SU-DHL-6 (cell line): ENCODE data around the gene ZNF821.

Source experiments
- EZH2phosphoT487 ChIP-seq: fragments of 200-600 bp; sonication (generic), shearing (Covaris generic); conservative IDR thresholded peaks from 2 replicates; pipeline ENCODE4 v1.6.1; 2018; ENCODE audit warnings: mild to moderate bottlenecking, antibody characterized with exemption, low read length, moderate library complexity, mixed read lengths
- TF ChIP-seq, protein P1 (sequence below): fragments of 200-600 bp; sonication (generic); IDR thresholded peaks from one replicate; pipeline ENCODE4 v1.5.1; 2017; ENCODE audit warnings: antibody characterized with exemption, mild to moderate bottlenecking, low read length, moderate library complexity; ENCODE audit not compliant: insufficient read depth, poor library complexity, severe bottlenecking

DNA sequence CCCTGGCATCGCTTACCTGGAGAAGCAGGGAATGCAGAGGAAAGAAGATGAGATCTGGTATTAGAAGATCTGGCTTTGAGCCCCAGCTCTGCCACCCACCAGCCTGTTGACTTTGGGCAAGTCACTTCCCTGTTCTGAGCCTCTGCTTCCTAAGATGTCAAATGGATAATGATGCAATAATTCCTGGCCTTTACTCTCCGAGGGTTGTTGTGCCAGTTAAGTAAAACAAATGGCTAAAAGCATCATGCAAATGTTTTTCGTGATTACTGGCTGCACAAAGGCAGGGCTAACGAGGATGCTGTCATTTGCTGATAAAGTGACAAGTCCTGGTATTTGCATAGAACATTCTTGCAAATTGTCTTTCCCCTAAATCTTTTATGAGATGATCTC is 1.3 kb upstream of the ZNF821 start:
- TF ChIP-seq, protein P1, sequence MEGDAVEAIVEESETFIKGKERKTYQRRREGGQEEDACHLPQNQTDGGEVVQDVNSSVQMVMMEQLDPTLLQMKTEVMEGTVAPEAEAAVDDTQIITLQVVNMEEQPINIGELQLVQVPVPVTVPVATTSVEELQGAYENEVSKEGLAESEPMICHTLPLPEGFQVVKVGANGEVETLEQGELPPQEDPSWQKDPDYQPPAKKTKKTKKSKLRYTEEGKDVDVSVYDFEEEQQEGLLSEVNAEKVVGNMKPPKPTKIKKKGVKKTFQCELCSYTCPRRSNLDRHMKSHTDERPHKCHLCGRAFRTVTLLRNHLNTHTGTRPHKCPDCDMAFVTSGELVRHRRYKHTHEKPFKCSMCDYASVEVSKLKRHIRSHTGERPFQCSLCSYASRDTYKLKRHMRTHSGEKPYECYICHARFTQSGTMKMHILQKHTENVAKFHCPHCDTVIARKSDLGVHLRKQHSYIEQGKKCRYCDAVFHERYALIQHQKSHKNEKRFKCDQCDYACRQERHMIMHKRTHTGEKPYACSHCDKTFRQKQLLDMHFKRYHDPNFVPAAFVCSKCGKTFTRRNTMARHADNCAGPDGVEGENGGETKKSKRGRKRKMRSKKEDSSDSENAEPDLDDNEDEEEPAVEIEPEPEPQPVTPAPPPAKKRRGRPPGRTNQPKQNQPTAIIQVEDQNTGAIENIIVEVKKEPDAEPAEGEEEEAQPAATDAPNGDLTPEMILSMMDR: no peak
- TF ChIP-seq EZH2phosphoT487: no peak
